Measurements from ENCODE around the gene FAT2.

DNA sequence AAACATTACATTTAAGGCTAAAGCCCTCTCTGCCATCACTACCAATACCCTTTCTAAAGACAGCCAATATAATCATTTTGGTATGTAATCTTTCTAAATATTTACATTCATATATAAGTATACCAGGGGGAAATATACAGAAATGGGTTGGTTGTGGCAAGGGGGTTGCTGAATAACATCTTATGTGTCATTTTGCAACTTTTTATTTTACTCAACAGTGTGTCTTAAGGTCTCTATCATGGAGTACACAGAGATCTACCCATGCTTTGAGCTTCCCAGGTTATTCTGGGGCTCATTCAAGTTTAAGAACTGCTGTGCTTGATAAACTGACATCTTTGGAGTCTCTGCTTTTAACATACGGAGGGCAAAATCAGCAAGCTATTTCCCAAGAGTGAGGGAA is 7.4 kb upstream of the FAT2 start:
- TF ChIP-seq, protein P1, sequence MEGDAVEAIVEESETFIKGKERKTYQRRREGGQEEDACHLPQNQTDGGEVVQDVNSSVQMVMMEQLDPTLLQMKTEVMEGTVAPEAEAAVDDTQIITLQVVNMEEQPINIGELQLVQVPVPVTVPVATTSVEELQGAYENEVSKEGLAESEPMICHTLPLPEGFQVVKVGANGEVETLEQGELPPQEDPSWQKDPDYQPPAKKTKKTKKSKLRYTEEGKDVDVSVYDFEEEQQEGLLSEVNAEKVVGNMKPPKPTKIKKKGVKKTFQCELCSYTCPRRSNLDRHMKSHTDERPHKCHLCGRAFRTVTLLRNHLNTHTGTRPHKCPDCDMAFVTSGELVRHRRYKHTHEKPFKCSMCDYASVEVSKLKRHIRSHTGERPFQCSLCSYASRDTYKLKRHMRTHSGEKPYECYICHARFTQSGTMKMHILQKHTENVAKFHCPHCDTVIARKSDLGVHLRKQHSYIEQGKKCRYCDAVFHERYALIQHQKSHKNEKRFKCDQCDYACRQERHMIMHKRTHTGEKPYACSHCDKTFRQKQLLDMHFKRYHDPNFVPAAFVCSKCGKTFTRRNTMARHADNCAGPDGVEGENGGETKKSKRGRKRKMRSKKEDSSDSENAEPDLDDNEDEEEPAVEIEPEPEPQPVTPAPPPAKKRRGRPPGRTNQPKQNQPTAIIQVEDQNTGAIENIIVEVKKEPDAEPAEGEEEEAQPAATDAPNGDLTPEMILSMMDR (IDR thresholded peaks at IDR 0.05; ENCODE audit: borderline replicate concordance, extremely low read depth, low read length, poor library complexity, severe bottlenecking) = no peak
- TF ChIP-seq EZH2 (IDR thresholded peaks at IDR 0.05; ENCODE audit: borderline replicate concordance, low read depth, low read length, severe bottlenecking) = no peak
